Stimulated activated naive CD8-positive, alpha-beta T cell treated with anti-CD3 and anti-CD28 coated beads, Interleukin-15, amount 100 ng/mL, for 72 hours (primary cell): ENCODE results near the gene RAPGEF6.

Experiments
- ATAC-seq: fragments of 150-1000 bp; cut with Tn5 transposase; 2 replicates; pipeline ENCODE4 v1.10.0; 2021; ENCODE audit warnings: mild to moderate bottlenecking, moderate library complexity
- DNase-seq, 2 donors: peaks; one replicate each; pipeline ENCODE4 v3.0.0; 2021 to 2022
- H3K27ac Mint-ChIP-seq, 2 donors: one replicate each; pipeline ENCODE4 v1.8.0; 2022; ENCODE audit warnings: mild to moderate bottlenecking in 2 of 2, mixed read lengths in 2 of 2, moderate library complexity in 2 of 2
- H3K27me3 Mint-ChIP-seq: one replicate; pipeline ENCODE4 v1.8.0; 2022; ENCODE audit warnings: mixed read lengths
- H3K4me1 Mint-ChIP-seq: one replicate; pipeline ENCODE4 v1.8.0; 2022; ENCODE audit warnings: mild to moderate bottlenecking, mixed read lengths
- H3K4me3 Mint-ChIP-seq, 2 donors: one replicate each; pipeline ENCODE4 v1.8.0; 2022; ENCODE audit warnings: mild to moderate bottlenecking in 2 of 2, mixed read lengths in 2 of 2, moderate library complexity in 1 of 2
- H3K9me3 Mint-ChIP-seq, 2 donors: one replicate each; pipeline ENCODE4 v1.8.0; 2022; ENCODE audit warnings: mixed read lengths in 2 of 2

The RAPGEF6 gene

GRCh38 chr5:131545845-131546244 is 89.2 kb downstream of the RAPGEF6 start:
- H3K4me3 Mint-ChIP-seq, result peak overlapping the region; percentile 69 to 75
- H3K4me1 Mint-ChIP-seq, result peaks cover 77% of the 10 kb centered on the region
- DNase-seq, result no peak
- no peaks in the 10 kb centered on the region for H3K27me3 Mint-ChIP-seq
- H3K9me3 Mint-ChIP-seq, result no peaks in the 10 kb centered on the region
- ATAC-seq, result no peak
- peak overlapping the region in 1 of 2 donors; percentile 66 for H3K27ac Mint-ChIP-seq

- Mint-ChIP-seq H3K4me1 (peaks cover 81% of the 10 kb centered on the region), H3K27me3 (no peaks in the 10 kb centered on the region), H3K27ac (peak overlapping the region in 1 of 2 donors; percentile 48), H3K9me3 (no peaks in the 10 kb centered on the region), H3K4me3 (peak overlapping the region in 1 of 2 donors; percentile 44)
- ATAC-seq (no peak), DNase-seq (no peak)
Observed at GRCh38 chr5:131542723-131543122, 92.3 kb downstream of the RAPGEF6 start.

GRCh38 chr5:131541762-131542161 is 93.3 kb downstream of the RAPGEF6 start:
- peak; percentile 75 for ATAC-seq
- DNase-seq, result no peak
- peak overlapping the region in 1 of 2 donors; percentile 16 for H3K27ac Mint-ChIP-seq
- H3K27me3 Mint-ChIP-seq, result no peaks in the 10 kb centered on the region
- H3K4me1 Mint-ChIP-seq, result peaks cover 83% of the 10 kb centered on the region
- H3K4me3 Mint-ChIP-seq, result peak overlapping the region in 1 of 2 donors; percentile 23
- no peaks in the 10 kb centered on the region for H3K9me3 Mint-ChIP-seq

GRCh38 chr5:131541071-131541470 is 94.0 kb downstream of the RAPGEF6 start:
- Mint-ChIP-seq H3K4me3 (peak overlapping the region in 1 of 2 donors; percentile 24), H3K9me3 (no peaks in the 10 kb centered on the region), H3K4me1 (peaks cover 88% of the 10 kb centered on the region), H3K27me3 (no peaks in the 10 kb centered on the region), H3K27ac (no peak overlapping the region)
- DNase-seq (no peak), ATAC-seq (no peak)

GRCh38 chr5:131539251-131539650 is 95.8 kb downstream of the RAPGEF6 start:
- Mint-ChIP-seq H3K27me3 (no peaks in the 10 kb centered on the region), H3K27ac (no peak overlapping the region), H3K9me3 (no peaks in the 10 kb centered on the region), H3K4me1 (peaks cover 88% of the 10 kb centered on the region), H3K4me3 (no peak overlapping the region)
- ATAC-seq (no peak), DNase-seq (no peak)

GRCh38 chr5:131538177-131538593 is 96.8 kb downstream of the RAPGEF6 start:
- Mint-ChIP-seq H3K4me3 (peak overlapping the region in 1 of 2 donors; percentile 13), H3K4me1 (peaks cover 90% of the 10 kb centered on the region), H3K9me3 (no peaks in the 10 kb centered on the region), H3K27me3 (no peaks in the 10 kb centered on the region), H3K27ac (peak overlapping the region; percentile 47 to 82)
- peak; percentile 83 for ATAC-seq
- peak in 1 of 2 donors; percentile 18 for DNase-seq

GRCh38 chr5:131536850-131537448 is 98.1 kb downstream of the RAPGEF6 start:
- Mint-ChIP-seq H3K27ac (peak overlapping the region; percentile 61 to 90), H3K9me3 (no peaks in the 10 kb centered on the region), H3K4me3 (peak overlapping the region; percentile 69 to 80), H3K4me1 (peaks cover 87% of the 10 kb centered on the region), H3K27me3 (no peaks in the 10 kb centered on the region)
- DNase-seq (no peak), ATAC-seq (no peak)

GRCh38 chr5:131536211-131536826 is 98.7 kb downstream of the RAPGEF6 start:
- peak; percentile 75 for ATAC-seq
- peaks cover 82% of the 10 kb centered on the region for H3K4me1 Mint-ChIP-seq
- no peak for DNase-seq
- H3K27me3 Mint-ChIP-seq, result no peaks in the 10 kb centered on the region
- H3K27ac Mint-ChIP-seq, result peak overlapping the region; percentile 28 to 90
- peak overlapping the region; percentile 69 to 80 for H3K4me3 Mint-ChIP-seq
- H3K9me3 Mint-ChIP-seq, result no peaks in the 10 kb centered on the region

- no peaks in the 10 kb centered on the region for H3K9me3 Mint-ChIP-seq
- H3K27ac Mint-ChIP-seq, result peak overlapping the region in 1 of 2 donors; percentile 71
- no peaks in the 10 kb centered on the region for H3K27me3 Mint-ChIP-seq
- ATAC-seq, result no peak
- H3K4me1 Mint-ChIP-seq, result peaks cover 82% of the 10 kb centered on the region
- H3K4me3 Mint-ChIP-seq, result peak overlapping the region in 1 of 2 donors; percentile 20
- DNase-seq, result no peak
Observed at GRCh38 chr5:131534974-131535373, 100.1 kb downstream of the RAPGEF6 start.

- Mint-ChIP-seq H3K27me3 (no peaks in the 10 kb centered on the region), H3K4me1 (peaks cover 82% of the 10 kb centered on the region), H3K4me3 (no peak overlapping the region), H3K27ac (peak overlapping the region in 1 of 2 donors; percentile 74), H3K9me3 (no peaks in the 10 kb centered on the region)
- DNase-seq (no peak), ATAC-seq (no peak)
Observed at GRCh38 chr5:131533836-131534235, 101.2 kb downstream of the RAPGEF6 start.

GRCh38 chr5:131532031-131532640 is 102.9 kb downstream of the RAPGEF6 start:
- H3K4me3 Mint-ChIP-seq, result peak overlapping the region; percentile 76 to 86
- H3K4me1 Mint-ChIP-seq, result peaks cover 78% of the 10 kb centered on the region
- no peaks in the 10 kb centered on the region for H3K27me3 Mint-ChIP-seq
- ATAC-seq, result peak; percentile 68
- no peaks in the 10 kb centered on the region for H3K9me3 Mint-ChIP-seq
- no peak for DNase-seq
- peak overlapping the region; percentile 37 to 91 for H3K27ac Mint-ChIP-seq

GRCh38 chr5:131530706-131531331 is 104.2 kb downstream of the RAPGEF6 start:
- peak overlapping the region; percentile 68 to 91 for H3K27ac Mint-ChIP-seq
- DNase-seq, result no peak
- peaks cover 79% of the 10 kb centered on the region for H3K4me1 Mint-ChIP-seq

GRCh38 chr5:131528682-131529081 is 106.3 kb downstream of the RAPGEF6 start:
- Mint-ChIP-seq H3K27ac (no peak overlapping the region), H3K4me1 (peaks cover 79% of the 10 kb centered on the region), H3K27me3 (no peaks in the 10 kb centered on the region), H3K4me3 (peak overlapping the region in 1 of 2 donors; percentile 3), H3K9me3 (no peaks in the 10 kb centered on the region)
- ATAC-seq, result no peak
- DNase-seq, result no peak

More at GRCh38 chr5:131530706-131531331, 104.2 kb downstream of the RAPGEF6 start:
- Mint-ChIP-seq H3K27me3 (no peaks in the 10 kb centered on the region), H3K9me3 (no peaks in the 10 kb centered on the region), H3K4me3 (peak overlapping the region; percentile 14 to 57)
- ATAC-seq, result peak; percentile 55

GRCh38 chr5:131525805-131526204 is 109.2 kb downstream of the RAPGEF6 start:
- Mint-ChIP-seq H3K27ac (no peak overlapping the region), H3K9me3 (no peaks in the 10 kb centered on the region), H3K4me3 (no peak overlapping the region), H3K27me3 (no peaks in the 10 kb centered on the region), H3K4me1 (peaks cover 75% of the 10 kb centered on the region)
- ATAC-seq, result no peak
- DNase-seq, result no peak

- DNase-seq (no peak), ATAC-seq (no peak)
- no peak overlapping the region for H3K27ac Mint-ChIP-seq
- no peaks in the 10 kb centered on the region for H3K9me3 Mint-ChIP-seq
- H3K27me3 Mint-ChIP-seq, result no peaks in the 10 kb centered on the region
- no peak overlapping the region for H3K4me3 Mint-ChIP-seq
- H3K4me1 Mint-ChIP-seq, result peaks cover 65% of the 10 kb centered on the region
Observed at GRCh38 chr5:131524431-131524830, 110.6 kb downstream of the RAPGEF6 start.
